VCaP (cell line): ENCODE results near the gene RPLP1.
"Not testable (repeated sequence)": the region's sequence is repeated elsewhere in the genome, so short reads cannot be mapped to it uniquely, and the experiment has no call there.

Source experiments
- H3K27ac ChIP-seq: fragments of 450-650 bp; 2 replicates; pipeline ENCODE4 v1.5.1; 2017
- CTCF ChIP-seq: fragments of 450-650 bp; conservative IDR thresholded peaks from 2 replicates; pipeline ENCODE4 v1.5.1; 2017; ENCODE audit warnings: mild to moderate bottlenecking, moderate library complexity

RPLP1 gene

GRCh38 chr15:69439623-69440022 lies 13.0 kb upstream of the RPLP1 start:
- no peak overlapping the region for H3K27ac ChIP-seq
- no peak for TF ChIP-seq CTCF

- TF ChIP-seq CTCF = no peak
- no peak overlapping the region for H3K27ac ChIP-seq
Measured at GRCh38 chr15:69443032-69443611, 9.5 kb upstream of the RPLP1 start.

GRCh38 chr15:69444686-69445085 lies 7.9 kb upstream of the RPLP1 start:
- no peak for TF ChIP-seq CTCF
- no peak overlapping the region for H3K27ac ChIP-seq

- TF ChIP-seq CTCF = no peak
Measured at GRCh38 chr15:69446953-69447352, 5.7 kb upstream of the RPLP1 start.

GRCh38 chr15:69450221-69450620 lies 2.4 kb upstream of the RPLP1 start:
- H3K27ac ChIP-seq = not testable (repeated sequence)

More at GRCh38 chr15:69446953-69447352, 5.7 kb upstream of the RPLP1 start:
- no peak overlapping the region for H3K27ac ChIP-seq

GRCh38 chr15:69450968-69451695 lies 1.5 kb upstream of the RPLP1 start:
- TF ChIP-seq CTCF = no peak
- no peak overlapping the region for H3K27ac ChIP-seq

GRCh38 chr15:69451951-69452691 lies 497 bp upstream of the RPLP1 start:
- H3K27ac ChIP-seq = peak overlapping the region; percentile 93
- no peak for TF ChIP-seq CTCF
